Stimulated activated CD8-positive, alpha-beta memory T cell treated with anti-CD3 and anti-CD28 coated beads, Interleukin-4, amount 100 ng/mL, for 4 hours (primary cell): ENCODE measurements around the gene PYCR2.
A peak's percentile ranks its signal among the peaks of the same experiment; 100 is the strongest.

Experiments
- DNase-seq, 2 donors: peaks; one replicate each; pipeline ENCODE4 v3.0.0-alpha.2; 2020; ENCODE audit warnings: low read depth in 2 of 2, low spot score in 1 of 2

Gene PYCR2

GRCh38 chr1:225921734-225922709, 2.0 kb downstream of the PYCR2 start:
- no peak for DNase-seq

DNA sequence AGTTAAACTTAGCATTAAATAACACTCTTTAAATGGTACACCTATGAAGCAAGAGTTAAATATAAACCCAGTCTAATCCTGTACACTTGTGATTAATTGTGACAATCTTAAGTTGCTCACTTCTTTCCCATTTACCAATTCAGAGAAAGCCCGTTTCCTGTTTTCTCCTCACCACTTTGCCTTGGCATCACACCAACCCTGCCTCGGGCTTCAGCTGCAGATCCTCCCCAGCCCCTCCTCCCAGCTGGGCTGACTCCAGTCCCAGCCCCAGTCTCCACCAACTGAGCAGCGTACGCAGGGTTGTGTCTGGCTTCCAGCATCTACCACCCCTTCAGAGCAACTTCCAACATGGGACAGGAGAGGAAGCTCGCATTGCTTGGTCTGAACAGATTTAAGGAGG, 4.1 kb downstream of the PYCR2 start:
- no peak for DNase-seq

DNA sequence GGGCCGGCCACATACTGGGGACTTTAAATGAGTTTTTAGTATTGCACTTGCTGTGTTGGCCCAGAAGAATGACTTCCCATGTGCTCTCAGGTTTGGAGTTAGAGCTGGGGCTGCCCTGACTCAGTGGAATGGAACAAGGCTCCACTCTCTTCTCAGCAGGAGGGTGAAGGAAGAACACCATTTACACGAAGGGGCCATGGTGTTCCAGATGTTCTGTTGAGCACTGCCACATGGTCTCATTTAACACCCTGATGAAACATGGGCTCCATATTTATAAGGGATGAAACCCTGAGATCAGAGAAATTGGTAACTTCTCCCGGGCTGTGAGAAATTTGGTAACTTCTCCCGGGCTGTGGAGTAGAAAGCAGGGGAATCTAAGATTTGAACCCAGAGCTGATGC, 5.8 kb downstream of the PYCR2 start:
- DNase-seq: no peak

DNA sequence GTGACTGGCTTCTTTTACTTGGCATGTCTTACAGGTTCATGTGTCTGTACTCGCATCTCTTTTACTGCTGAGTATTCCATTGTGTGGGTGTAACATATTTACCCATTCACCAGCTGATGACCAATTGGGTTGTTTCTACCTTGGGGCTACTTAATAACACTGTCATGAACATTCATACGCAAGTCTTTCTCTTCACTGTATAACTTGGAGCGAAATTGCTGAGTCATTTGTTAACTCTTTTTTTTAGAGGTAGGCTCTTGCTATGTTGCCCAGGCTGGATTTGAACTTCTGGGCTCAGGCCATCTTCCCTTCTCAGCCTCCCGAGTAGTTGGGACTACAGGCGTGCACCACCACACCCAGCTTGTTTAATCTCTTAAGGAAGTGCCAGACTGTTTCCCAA, 6.5 kb downstream of the PYCR2 start:
- no peak for DNase-seq

DNA sequence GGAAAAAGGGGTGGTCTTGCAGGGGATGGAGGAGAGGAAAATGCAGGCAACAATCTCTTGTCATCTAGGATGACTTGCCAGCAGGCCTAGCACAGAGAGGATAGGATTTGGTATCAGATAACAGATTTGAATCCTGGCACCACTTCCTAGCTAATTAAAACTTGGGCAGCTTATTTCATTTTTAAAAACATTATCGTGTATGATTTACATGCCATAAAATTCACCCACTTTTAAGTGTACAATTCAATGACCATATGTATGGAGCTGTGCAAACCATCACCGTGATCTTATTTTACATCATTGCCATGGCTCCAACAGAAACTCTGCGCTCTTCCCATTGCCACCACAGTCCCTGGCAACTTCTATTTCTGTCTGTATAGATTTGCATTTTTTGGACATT, 6.9 kb downstream of the PYCR2 start:
- DNase-seq: no peak

DNA sequence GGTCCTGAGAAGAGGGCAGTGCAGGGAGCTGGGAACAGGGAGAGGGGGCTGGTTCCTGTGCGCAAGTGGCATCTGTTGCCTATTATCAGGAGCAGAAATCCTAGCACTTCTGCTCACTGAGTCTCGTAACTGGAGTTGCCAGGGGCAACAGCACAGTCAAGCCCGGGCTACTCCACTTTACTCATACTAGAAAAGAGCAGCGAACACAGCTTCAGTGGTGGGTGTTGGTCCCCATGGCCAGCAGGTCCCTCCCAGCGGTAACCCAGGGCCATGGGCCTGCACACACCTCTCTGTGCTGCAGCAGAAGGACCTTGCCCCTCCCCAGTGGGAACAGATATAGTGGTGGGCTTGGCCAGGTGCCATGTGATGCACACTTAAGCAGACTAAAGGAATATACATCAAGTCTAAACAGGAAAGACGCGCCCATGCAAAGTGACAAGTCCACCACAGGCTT, 8.5 kb downstream of the PYCR2 start:
- no peak for DNase-seq

GRCh38 chr1:225914947-225915346, 9.1 kb downstream of the PYCR2 start:
- no peak for DNase-seq

DNA sequence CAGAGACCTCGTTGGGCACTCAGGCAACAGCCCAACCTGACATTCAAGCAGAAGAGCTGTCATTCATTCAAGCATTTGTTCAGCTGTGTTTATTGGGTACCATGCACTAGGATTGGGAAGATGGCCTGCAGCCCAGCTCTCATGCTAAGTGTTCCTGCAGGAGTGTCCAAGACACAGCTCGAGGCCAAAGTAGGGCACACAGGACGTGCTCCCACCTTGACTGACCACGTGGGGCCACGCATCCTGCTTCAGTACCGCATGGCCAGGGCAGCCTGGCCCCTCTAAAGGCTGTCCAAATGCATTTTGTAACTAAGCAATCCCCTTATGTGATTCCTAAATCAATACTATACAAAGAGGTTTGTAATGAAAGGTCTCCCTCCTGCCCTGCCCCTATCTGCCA, 9.7 kb downstream of the PYCR2 start:
- DNase-seq: no peak

- DNase-seq: peak; percentile 24 to 40
Measured at GRCh38 chr1:225911191-225912130, 12.6 kb downstream of the PYCR2 start.

- no peak for DNase-seq
Measured at GRCh38 chr1:225909477-225909876, 14.6 kb downstream of the PYCR2 start.

GRCh38 chr1:225908773-225909172, 15.3 kb downstream of the PYCR2 start:
- no peak for DNase-seq

DNA sequence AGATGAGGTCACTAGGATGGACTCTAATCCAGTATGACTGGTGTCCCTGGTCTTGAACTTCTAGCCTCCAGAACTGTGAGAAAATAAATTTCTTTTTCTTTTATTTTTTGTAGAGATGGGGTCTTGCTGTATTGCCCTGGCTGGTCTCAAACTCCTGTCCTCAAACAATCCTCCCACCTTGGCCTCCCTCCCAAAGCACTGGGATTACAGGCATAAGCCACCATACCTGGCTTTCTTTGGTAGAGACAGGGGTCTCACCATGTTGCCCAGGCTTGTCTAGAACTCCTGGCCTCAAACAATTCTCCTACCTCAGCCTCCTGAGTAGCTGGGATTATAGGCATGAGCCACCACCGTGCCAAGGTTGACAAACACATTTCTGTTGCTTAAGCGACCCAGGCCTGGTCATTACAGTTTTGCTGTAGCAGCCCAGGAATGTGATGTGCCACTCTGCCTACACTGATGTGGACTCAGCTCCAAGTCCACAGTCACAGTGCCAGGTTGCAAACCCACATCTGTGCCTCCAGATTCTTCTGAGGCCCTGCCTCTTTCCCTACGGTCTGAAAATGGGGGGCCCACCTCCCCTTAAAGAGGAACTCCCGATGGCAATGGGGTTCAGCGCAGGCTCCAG, 15.9 kb downstream of the PYCR2 start:
- no peak for DNase-seq

DNA sequence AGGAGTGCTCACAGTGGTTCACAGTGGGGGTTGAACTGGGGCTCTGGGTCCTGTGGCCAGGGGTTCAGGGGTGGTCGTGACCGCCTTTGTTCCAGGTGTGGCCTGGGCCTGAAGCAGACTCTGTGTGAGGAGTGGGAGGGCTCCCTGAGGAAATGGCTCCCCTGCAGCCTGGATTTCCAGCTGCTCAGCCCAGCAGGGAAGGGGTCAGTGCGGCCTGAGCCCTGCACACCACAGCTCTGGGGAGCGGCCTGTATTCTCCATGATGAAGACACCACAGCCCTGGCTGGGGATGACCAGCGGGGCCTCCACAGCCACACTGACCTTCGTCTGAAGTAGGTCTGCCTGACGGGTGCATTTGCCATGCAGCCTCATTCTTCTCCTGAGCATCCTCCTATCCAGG, 16.7 kb downstream of the PYCR2 start:
- DNase-seq: no peak

- DNase-seq: no peak
Measured at GRCh38 chr1:225906467-225906866, 17.6 kb downstream of the PYCR2 start.

GRCh38 chr1:225903623-225904022, 20.4 kb downstream of the PYCR2 start:
- no peak for DNase-seq

GRCh38 chr1:225899044-225899925, 24.8 kb downstream of the PYCR2 start:
- DNase-seq: no peak

- no peak for DNase-seq
Measured at GRCh38 chr1:225897595-225898514, 26.2 kb downstream of the PYCR2 start.

- peak; percentile 20 to 40 for DNase-seq
Measured at GRCh38 chr1:225896937-225897549, 27.0 kb downstream of the PYCR2 start.

GRCh38 chr1:225896494-225896893, 27.6 kb downstream of the PYCR2 start:
- no peak for DNase-seq
